Prostate gland (tissue), 2 donors: ENCODE results near the gene KRT6B. TPM values are rescaled to one million over a fixed set of nuclear protein-coding genes. Genes with fewer than 3 reads are reported as not detected.

Experiments
- DNase-seq: peaks from one replicate; pipeline ENCODE4 v3.0.0-alpha.2; 2019; ENCODE audit warnings: low spot score
- H3K27ac ChIP-seq, 2 donors: fragments of 200-600 bp; sonication (generic); 2 replicates each; pipeline ENCODE4 v1.5.1; 2017 to 2019
- H3K27me3 ChIP-seq: fragments of 200-600 bp; sonication (generic); replicated peaks from 2 replicates; pipeline ENCODE4 v1.5.1; 2019; ENCODE audit not compliant: insufficient read depth
- H3K36me3 ChIP-seq, 2 donors: fragments of 200-600 bp; sonication (generic); 1 replicate in 1 of 2; 2 replicates in 1 of 2; pipeline versions ENCODE4 v1.5.1 to v1.8.1; 2017 to 2019
- H3K4me1 ChIP-seq: fragments of 200-600 bp; sonication (generic); replicated peaks from 2 replicates; pipeline ENCODE4 v1.5.1; 2019
- H3K4me3 ChIP-seq, 2 donors: fragments of 200-600 bp; sonication (generic); 2 replicates each; pipeline ENCODE4 v1.5.1; 2017 to 2019
- H3K9me3 ChIP-seq: fragments of 200-600 bp; sonication (generic); 2 replicates; pipeline ENCODE4 v1.5.1; 2017
- CTCF ChIP-seq, 4 experiments: fragments of 200-600 bp in 2 of 4; fragments of 450-650 bp in 2 of 4; sonication (generic) in 2 of 4; IDR thresholded peaks; 1 replicate in 3 of 4; 2 replicates in 1 of 4; pipeline ENCODE4 v1.5.1; 2016 to 2019; ENCODE audit warnings: antibody characterized with exemption in 4 of 4, mild to moderate bottlenecking in 2 of 4, moderate library complexity in 2 of 4
- POLR2A ChIP-seq: fragments of 450-650 bp; IDR thresholded peaks from one replicate; pipeline ENCODE4 v1.6.1; 2016; ENCODE audit warnings: antibody characterized with exemption, mild to moderate bottlenecking
- POLR2AphosphoS5 ChIP-seq: sonication (generic); formaldehyde crosslinking; IDR thresholded peaks from one replicate; pipeline ENCODE4 v1.6.1; 2017; ENCODE audit warnings: antibody characterized with exemption
- WGBS: methylation state at CpG from one replicate; pipeline ENCODE4 v1.1.5; 2018; 5-methylcytosine and 5-hydroxymethylcytosine counted together
- intact Hi-C: fragments of 100-400 bp; cut with DNase I; formaldehyde crosslinking; loops from one replicate; pipeline ENCODE4 v1.14.2; 2022
- total RNA-seq, 2 donors: library from RNA; depleted of rRNA; stranded (reverse); fragments of >200 nt; gene quantifications; one replicate each; pipeline ENCODE4 v1.1.0, GENCODE V29; 2016

KRT6B gene
- total RNA-seq, 2 donors from 2014 or later = 0.40 to 0.87 TPM

GRCh38 chr12:52473768-52474167 is 21.8 kb upstream of the KRT6B start, which contains the start of gene KRT6C:
TSS of gene KRT6C (minus strand) at chr12:52473805. CDS start at chr12:52473737, 68 bp downstream.
- H3K27ac ChIP-seq = no peak within 1 kb of the TSS

GRCh38 chr12:52469853-52470252 is 17.9 kb upstream of the KRT6B start:
- intact Hi-C loops = no loop called here

More at GRCh38 chr12:52473768-52474167, 21.8 kb upstream of the KRT6B start, which contains the start of gene KRT6C:
- intact Hi-C loops = no loop called here
- no peak within 1 kb of the TSS for H3K4me3 ChIP-seq
- WGBS = 74% methylated on average over 4 of the region's 4 CpGs
- H3K27me3 ChIP-seq = no peaks in the 10 kb centered on the region
- H3K9me3 ChIP-seq = no peaks in the 10 kb centered on the region
- no peaks in the 10 kb centered on the region for H3K4me1 ChIP-seq
- no peaks in the 10 kb centered on the region for H3K36me3 ChIP-seq
- no peak for DNase-seq
- TF ChIP-seq POLR2AphosphoS5 = no peak
- no peak for TF ChIP-seq POLR2A
- no peak for TF ChIP-seq CTCF (IDR thresholded peaks at IDR 0.05)

GRCh38 chr12:52464897-52465296 is 13.0 kb upstream of the KRT6B start:
- Histone ChIP-seq H3K27me3 (no peaks in the 10 kb centered on the region), H3K9me3 (no peaks in the 10 kb centered on the region), H3K27ac (no peak overlapping the region), H3K4me1 (no peaks in the 10 kb centered on the region), H3K36me3 (no peaks in the 10 kb centered on the region), H3K4me3 (no peak overlapping the region)
- DNase-seq = no peak
- intact Hi-C loops = no loop called here
- WGBS = 32% methylated on average over 2 of the region's 2 CpGs
- TF ChIP-seq POLR2A (no peak), CTCF (IDR thresholded peaks at IDR 0.05) (no peak), POLR2AphosphoS5 (no peak)

More at GRCh38 chr12:52469853-52470252, 17.9 kb upstream of the KRT6B start:
- H3K4me1 ChIP-seq = no peaks in the 10 kb centered on the region
- no peak for TF ChIP-seq CTCF (IDR thresholded peaks at IDR 0.05)
- no peak for TF ChIP-seq POLR2A
- TF ChIP-seq POLR2AphosphoS5 = no peak
- DNase-seq = no peak
- H3K27ac ChIP-seq = no peak overlapping the region
- no peak overlapping the region for H3K4me3 ChIP-seq
- no peaks in the 10 kb centered on the region for H3K36me3 ChIP-seq
- 86% methylated on average over 4 of the region's 4 CpGs for WGBS
- no peaks in the 10 kb centered on the region for H3K27me3 ChIP-seq
- no peaks in the 10 kb centered on the region for H3K9me3 ChIP-seq

GRCh38 chr12:52461693-52462092 is 9.7 kb upstream of the KRT6B start:
- no peak overlapping the region for H3K27ac ChIP-seq
- WGBS = 42% methylated on average over 5 of the region's 5 CpGs
- H3K4me1 ChIP-seq = no peaks in the 10 kb centered on the region
- H3K4me3 ChIP-seq = no peak overlapping the region
- H3K9me3 ChIP-seq = no peaks in the 10 kb centered on the region
- TF ChIP-seq POLR2A = no peak
- no peak for TF ChIP-seq CTCF (IDR thresholded peaks at IDR 0.05)
- TF ChIP-seq POLR2AphosphoS5 = no peak
- H3K27me3 ChIP-seq = no peaks in the 10 kb centered on the region
- peak; percentile 19 for DNase-seq
- intact Hi-C loops = no loop called here
- H3K36me3 ChIP-seq = no peaks in the 10 kb centered on the region

DNA sequence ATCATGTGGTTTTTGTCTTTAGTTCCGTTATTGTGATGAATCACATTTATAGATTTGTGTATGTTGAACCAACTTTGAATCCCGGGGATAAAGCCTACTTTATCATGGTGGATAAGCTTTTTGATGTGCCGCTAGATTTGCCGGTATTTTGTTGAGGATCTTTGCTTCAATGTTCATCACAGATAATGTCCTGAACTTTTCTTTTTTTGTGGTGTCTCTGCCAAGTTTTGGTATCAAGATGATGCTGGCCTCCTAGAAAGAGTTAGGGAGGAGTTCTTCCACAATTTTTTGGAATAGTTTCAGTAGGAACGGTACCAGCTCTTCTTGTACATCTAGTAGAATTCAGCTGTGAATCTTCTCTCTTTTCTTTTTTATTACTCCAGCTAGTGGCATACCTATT is 6.9 kb upstream of the KRT6B start:
- no peak for DNase-seq
- intact Hi-C loops = no loop called here
- Histone ChIP-seq H3K4me1 (no peaks in the 10 kb centered on the region), H3K4me3 (no peak overlapping the region), H3K27ac (no peak overlapping the region), H3K9me3 (no peaks in the 10 kb centered on the region), H3K27me3 (no peaks in the 10 kb centered on the region), H3K36me3 (no peaks in the 10 kb centered on the region)
- 75% methylated on average over 5 of the region's 5 CpGs for WGBS
- no peak for TF ChIP-seq POLR2A
- no peak for TF ChIP-seq POLR2AphosphoS5
